ENCODE results near the gene SERPIND1.

SERPIND1 gene

DNA sequence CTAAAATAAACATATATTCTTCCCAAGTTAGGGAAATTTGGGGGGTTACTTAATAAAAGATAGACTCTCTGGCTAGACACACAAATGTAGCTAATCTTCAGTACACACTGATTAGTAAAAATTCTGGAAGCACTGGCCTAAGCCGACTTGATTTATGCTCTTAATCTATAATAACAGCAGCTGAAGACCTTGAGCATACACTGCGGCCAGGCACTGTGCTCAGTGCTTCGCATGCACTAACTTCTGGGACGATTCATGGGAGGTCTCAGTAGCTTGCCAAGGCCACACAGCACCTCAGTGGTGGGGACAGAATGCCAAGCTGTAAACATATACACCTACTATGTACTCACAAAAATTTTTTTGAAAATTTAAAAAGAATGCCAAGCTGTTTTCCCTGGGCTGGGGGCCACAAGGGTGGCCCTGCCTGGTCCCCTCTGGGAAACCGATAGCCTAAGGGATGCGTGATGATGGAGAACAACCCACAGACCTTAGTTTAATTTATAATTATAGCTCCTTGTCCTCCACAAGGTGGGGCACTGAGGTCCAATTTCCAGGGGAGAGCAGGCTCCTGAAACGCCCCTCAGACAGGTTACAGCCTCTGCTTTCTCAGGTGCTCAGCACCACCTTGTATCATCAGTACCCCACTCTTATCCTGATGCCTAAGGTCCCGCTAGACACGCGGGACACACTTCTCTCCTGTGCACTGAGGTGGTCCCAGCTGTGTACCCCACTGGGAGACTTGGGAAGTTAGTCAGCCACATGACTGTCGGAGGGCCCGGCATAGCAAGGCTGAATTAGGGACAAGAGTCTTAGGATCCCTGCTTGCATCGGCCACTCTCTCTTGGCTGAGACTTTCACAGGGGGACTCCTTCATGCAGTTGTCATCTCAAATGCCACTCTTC is 20.1 kb downstream of the SERPIND1 start:
- Histone ChIP-seq H3K9me3 (ENCODE audit: severe bottlenecking) (no peaks in the 10 kb centered on the region), H3K36me3 (peaks cover 71% of the 10 kb centered on the region), H3K4me3 (ENCODE audit: low read depth, low read length) (no peak overlapping the region), H3K27me3 (ENCODE audit: insufficient read depth, low read depth, severe bottlenecking) (no peaks in the 10 kb centered on the region), H3K27ac (no peak overlapping the region)
- TF ChIP-seq, protein P1, sequence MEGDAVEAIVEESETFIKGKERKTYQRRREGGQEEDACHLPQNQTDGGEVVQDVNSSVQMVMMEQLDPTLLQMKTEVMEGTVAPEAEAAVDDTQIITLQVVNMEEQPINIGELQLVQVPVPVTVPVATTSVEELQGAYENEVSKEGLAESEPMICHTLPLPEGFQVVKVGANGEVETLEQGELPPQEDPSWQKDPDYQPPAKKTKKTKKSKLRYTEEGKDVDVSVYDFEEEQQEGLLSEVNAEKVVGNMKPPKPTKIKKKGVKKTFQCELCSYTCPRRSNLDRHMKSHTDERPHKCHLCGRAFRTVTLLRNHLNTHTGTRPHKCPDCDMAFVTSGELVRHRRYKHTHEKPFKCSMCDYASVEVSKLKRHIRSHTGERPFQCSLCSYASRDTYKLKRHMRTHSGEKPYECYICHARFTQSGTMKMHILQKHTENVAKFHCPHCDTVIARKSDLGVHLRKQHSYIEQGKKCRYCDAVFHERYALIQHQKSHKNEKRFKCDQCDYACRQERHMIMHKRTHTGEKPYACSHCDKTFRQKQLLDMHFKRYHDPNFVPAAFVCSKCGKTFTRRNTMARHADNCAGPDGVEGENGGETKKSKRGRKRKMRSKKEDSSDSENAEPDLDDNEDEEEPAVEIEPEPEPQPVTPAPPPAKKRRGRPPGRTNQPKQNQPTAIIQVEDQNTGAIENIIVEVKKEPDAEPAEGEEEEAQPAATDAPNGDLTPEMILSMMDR (IDR thresholded peaks at IDR 0.05; ENCODE audit: low read depth, low read length) = no peak
- DNase-seq = peak; percentile 64

DNA sequence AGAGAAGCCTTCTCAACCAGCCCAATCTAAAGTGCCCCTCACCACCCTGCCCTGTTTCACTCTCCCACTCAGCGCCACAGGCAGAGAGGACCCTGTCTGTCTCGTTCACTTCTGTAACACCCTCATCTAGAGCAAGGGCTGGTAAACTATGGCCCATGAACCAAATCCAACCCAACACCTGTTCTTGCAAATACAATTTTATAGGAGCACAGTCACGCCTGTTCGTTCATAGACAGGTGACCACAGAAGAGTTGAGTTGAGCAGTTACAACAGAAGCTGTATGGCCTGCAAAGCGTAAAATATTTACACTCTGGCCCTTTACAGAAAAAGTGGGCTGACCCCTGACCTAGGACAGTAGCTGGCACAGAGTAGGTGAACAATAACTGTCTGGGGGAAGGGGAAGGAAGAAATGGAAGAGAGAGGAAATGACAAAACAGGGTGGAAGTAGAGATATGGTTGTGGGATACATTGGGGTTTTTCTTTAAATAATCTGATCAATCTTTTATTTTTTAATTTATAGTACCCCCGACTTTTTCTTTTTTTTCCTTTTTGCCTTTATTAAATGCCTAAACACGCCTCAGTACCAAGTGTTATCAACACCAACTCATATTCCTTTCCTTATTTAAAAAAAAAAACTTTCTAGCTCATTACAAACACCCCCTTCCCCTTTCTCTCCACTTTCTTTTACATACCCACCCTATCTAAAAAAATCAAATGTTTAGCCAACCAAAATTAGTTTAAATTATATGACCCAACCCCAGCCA is 20.9 kb downstream of the SERPIND1 start:
- H3K9me3 ChIP-seq (ENCODE audit: severe bottlenecking) = no peaks in the 10 kb centered on the region
- no peak for DNase-seq
- TF ChIP-seq, protein P1 (IDR thresholded peaks at IDR 0.05; ENCODE audit: low read depth, low read length) = no peak
- H3K36me3 ChIP-seq = peaks cover 70% of the 10 kb centered on the region
- no peaks in the 10 kb centered on the region for H3K27me3 ChIP-seq (ENCODE audit: insufficient read depth, low read depth, severe bottlenecking)
- no peak overlapping the region for H3K27ac ChIP-seq
- H3K4me3 ChIP-seq (ENCODE audit: low read depth, low read length) = no peak overlapping the region

DNA sequence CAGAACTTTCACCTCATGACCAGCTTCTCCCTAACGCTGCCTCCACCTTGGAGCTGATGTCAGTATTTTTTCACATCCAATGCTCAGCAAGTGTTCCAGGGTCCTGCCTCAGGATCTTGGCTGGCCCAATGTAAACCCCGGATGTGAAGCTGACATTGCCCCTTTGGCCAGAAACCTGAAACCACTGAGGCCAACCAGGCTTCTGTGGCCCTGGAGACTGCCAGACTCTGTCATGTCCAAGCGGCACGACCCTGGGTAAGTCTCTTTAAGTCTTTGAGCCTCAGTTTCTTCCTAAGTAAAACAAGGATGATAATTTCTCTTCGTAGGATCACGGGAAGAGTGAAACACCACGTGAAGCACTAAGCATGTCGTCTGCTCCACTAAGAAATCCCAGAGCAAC is 22.8 kb downstream of the SERPIND1 start:
- Histone ChIP-seq H3K4me3 (ENCODE audit: low read depth, low read length) (no peak overlapping the region), H3K27ac (no peak overlapping the region), H3K27me3 (ENCODE audit: insufficient read depth, low read depth, severe bottlenecking) (no peaks in the 10 kb centered on the region), H3K9me3 (ENCODE audit: severe bottlenecking) (no peaks in the 10 kb centered on the region), H3K36me3 (peaks cover 72% of the 10 kb centered on the region)
- TF ChIP-seq, protein P1 (IDR thresholded peaks at IDR 0.05; ENCODE audit: low read depth, low read length) = no peak
- DNase-seq = no peak

DNA sequence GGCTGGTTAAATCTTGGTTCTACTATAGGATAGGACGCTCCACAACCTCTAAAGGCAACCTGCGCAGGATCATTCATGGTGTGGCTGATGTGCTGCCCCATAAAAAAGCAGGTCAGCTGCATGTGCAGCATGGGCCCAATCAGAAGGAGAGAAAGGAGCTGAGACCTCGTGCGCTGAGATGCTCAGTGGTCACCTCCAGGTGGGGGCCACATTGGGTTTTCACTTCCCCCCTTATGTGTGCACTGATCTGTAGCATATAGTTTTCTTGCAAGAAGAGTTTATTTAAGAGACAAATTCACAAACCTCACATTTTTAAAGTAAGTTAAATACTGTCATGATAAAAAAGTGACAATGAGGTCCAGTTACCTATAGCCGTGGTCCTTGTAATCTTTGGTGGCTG is 24.3 kb downstream of the SERPIND1 start:
- H3K36me3 ChIP-seq = peaks cover 74% of the 10 kb centered on the region
- no peak overlapping the region for H3K27ac ChIP-seq
- TF ChIP-seq, protein P1 (IDR thresholded peaks at IDR 0.05; ENCODE audit: low read depth, low read length) = no peak
- DNase-seq = no peak
- no peaks in the 10 kb centered on the region for H3K9me3 ChIP-seq (ENCODE audit: severe bottlenecking)
- no peaks in the 10 kb centered on the region for H3K27me3 ChIP-seq (ENCODE audit: insufficient read depth, low read depth, severe bottlenecking)
- no peak overlapping the region for H3K4me3 ChIP-seq (ENCODE audit: low read depth, low read length)

DNA sequence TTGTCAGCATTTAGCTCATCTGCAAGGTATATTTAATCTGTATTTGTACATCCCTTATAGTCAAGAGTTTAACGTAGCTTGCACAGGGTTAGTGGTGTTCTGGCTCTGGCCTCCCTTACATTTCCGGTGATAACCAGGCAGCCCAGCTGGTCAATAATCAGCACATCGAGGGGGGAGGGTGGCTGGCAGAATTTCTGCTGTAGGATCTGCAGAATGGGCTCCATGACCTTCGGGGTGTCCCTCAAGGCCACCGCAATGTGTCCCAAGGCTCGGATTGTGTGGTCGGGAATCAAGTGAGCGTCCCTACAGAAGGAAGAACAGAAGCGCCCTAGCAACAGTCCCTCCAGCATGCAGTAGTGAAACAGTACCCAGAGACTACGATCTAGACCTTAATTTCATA is 25.1 kb downstream of the SERPIND1 start:
- H3K36me3 ChIP-seq = peaks cover 81% of the 10 kb centered on the region
- no peak overlapping the region for H3K4me3 ChIP-seq (ENCODE audit: low read depth, low read length)
- TF ChIP-seq, protein P1 (IDR thresholded peaks at IDR 0.05; ENCODE audit: low read depth, low read length) = no peak
- H3K9me3 ChIP-seq (ENCODE audit: severe bottlenecking) = no peaks in the 10 kb centered on the region
- DNase-seq = no peak
- no peaks in the 10 kb centered on the region for H3K27me3 ChIP-seq (ENCODE audit: insufficient read depth, low read depth, severe bottlenecking)
- no peak overlapping the region for H3K27ac ChIP-seq
